Activated effector memory CD4-positive, alpha-beta T cell treated with Interleukin-2 at 50 U/mL for 16 hours (primary cell): ENCODE data around the gene RELCH.

ENCODE experiments used
- DNase-seq: peaks from one replicate; pipeline ENCODE4 v3.0.0-alpha.2; 2020

Gene RELCH

GRCh38 chr18:62258093-62258492 lies 71.0 kb downstream of the RELCH start:
- no peak for DNase-seq

GRCh38 chr18:62258616-62259015 lies 71.6 kb downstream of the RELCH start:
- no peak for DNase-seq

GRCh38 chr18:62262061-62262460 lies 75.0 kb downstream of the RELCH start:
- DNase-seq, result no peak

GRCh38 chr18:62264984-62265383 lies 77.9 kb downstream of the RELCH start:
- no peak for DNase-seq

GRCh38 chr18:62277045-62277444 lies 90.0 kb downstream of the RELCH start:
- no peak for DNase-seq

GRCh38 chr18:62279561-62279960 lies 92.5 kb downstream of the RELCH start:
- DNase-seq, result no peak

- no peak for DNase-seq
Measured at GRCh38 chr18:62280058-62280457, 93.0 kb downstream of the RELCH start.

- DNase-seq, result no peak
Measured at GRCh38 chr18:62280786-62281185, 93.7 kb downstream of the RELCH start.

- DNase-seq, result no peak
Measured at GRCh38 chr18:62281684-62282083, 94.6 kb downstream of the RELCH start.

GRCh38 chr18:62282188-62282629 lies 95.2 kb downstream of the RELCH start:
- DNase-seq, result no peak

GRCh38 chr18:62284637-62285036 lies 97.6 kb downstream of the RELCH start:
- DNase-seq, result no peak

- DNase-seq, result no peak
Measured at GRCh38 chr18:62285281-62285680, 98.2 kb downstream of the RELCH start.

GRCh38 chr18:62287781-62288664 lies 101.0 kb downstream of the RELCH start:
- no peak for DNase-seq

- no peak for DNase-seq
Measured at GRCh38 chr18:62288665-62289008, 101.6 kb downstream of the RELCH start.

GRCh38 chr18:62289047-62289446 lies 102.0 kb downstream of the RELCH start:
- DNase-seq, result no peak

- no peak for DNase-seq
Measured at GRCh38 chr18:62294073-62294472, 107.0 kb downstream of the RELCH start.

GRCh38 chr18:62300359-62300963 lies 113.4 kb downstream of the RELCH start:
- DNase-seq, result no peak

- no peak for DNase-seq
Measured at GRCh38 chr18:62301322-62301721, 114.3 kb downstream of the RELCH start.

- no peak for DNase-seq
Measured at GRCh38 chr18:62312851-62313250, 125.8 kb downstream of the RELCH start.

- DNase-seq, result no peak
Measured at GRCh38 chr18:62318228-62319180, 131.4 kb downstream of the RELCH start.

GRCh38 chr18:62321201-62321600 lies 134.1 kb downstream of the RELCH start:
- no peak for DNase-seq

GRCh38 chr18:62323483-62324180 lies 136.6 kb downstream of the RELCH start:
- no peak for DNase-seq
